CD4-positive, alpha-beta T cell treated with Interleukin-2 at 100 ng/mL for 4 hours (primary cell): ENCODE results near the gene SLC11A1.

Source experiments
- DNase-seq: peaks from one replicate; pipeline ENCODE4 v3.0.0-alpha.2; 2020; ENCODE audit warnings: low spot score

Gene SLC11A1

DNA sequence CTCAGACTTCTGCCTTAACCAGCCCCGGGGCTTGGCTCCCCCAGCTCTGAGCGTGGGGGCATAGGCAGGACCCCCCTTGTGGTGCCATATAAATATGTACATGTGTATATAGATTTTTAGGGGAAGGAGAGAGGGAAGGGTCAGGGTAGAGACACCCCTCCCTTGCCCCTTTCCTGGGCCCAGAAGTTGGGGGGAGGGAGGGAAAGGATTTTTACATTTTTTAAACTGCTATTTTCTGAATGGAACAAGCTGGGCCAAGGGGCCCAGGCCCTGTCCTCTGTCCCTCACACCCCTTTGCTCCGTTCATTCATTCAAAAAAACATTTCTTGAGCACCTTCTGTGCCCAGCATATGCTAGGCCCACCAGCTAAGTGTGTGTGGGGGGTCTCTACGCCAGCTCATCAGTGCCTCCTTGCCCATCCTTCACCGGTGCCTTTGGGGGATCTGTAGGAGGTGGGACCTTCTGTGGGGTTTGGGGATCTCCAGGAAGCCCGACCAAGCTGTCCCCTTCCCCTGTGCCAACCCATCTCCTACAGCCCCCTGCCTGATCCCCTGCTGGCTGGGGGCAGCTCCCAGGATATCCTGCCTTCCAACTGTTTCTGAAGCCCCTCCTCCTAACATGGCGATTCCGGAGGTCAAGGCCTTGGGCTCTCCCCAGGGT lies 23.1 kb downstream of the SLC11A1 start:
- no peak for DNase-seq

DNA sequence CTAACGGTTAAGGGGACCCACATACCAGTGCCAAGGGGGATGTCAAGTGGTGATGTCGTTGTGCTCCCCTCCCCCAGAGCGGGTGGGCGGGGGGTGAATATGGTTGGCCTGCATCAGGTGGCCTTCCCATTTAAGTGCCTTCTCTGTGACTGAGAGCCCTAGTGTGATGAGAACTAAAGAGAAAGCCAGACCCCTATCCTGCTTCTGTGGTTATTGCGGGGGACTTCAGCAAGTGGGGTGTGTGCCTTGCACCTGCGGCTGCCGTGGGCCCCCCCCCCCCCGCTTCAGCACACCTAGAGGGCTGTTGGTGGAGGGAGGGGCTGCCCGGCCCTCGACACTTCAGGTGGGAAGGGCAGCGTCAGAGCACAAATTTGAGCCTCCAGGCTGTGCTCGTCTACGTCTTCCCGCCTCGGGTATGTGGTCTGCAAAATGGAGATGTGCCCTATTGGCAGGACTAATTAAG lies 23.7 kb downstream of the SLC11A1 start:
- DNase-seq = no peak

DNA sequence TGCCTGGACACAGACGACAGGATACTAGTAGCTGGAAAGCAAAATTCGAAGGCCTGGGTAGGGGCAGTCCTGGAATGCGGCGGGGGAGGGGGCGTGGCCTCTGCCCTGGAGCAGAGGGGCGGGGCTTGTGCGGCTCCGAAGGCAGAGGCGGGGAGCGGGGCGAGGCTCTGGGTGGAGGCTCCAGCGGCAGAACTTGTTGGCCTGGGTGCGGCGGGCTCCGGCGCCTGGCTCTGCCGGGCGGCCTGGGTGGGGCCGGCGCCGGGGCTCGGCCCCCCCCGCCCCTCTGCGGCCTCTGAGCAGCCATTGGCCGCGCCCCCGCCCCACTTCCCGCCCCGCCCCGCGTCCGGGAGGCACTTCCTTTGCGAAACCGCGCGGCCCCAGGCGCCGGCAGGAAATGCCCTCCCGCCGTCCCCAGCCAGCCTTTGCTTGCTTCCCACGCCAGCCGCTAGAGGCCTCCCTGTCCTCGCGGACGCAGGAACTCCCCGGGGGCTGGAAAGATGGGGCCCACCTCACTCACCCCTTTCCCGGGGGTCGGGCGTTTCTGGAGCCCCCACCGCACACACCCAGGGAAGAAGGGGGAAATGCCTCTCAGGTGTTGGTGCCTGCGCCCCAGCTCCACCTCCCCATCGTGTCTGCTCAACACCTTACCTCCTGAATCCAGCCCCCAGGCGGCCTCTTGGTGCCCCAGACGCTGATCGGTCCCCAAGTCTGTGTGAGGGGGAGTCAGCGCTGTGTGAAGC lies 24.3 kb downstream of the SLC11A1 start:
- DNase-seq = peak; percentile 95

DNA sequence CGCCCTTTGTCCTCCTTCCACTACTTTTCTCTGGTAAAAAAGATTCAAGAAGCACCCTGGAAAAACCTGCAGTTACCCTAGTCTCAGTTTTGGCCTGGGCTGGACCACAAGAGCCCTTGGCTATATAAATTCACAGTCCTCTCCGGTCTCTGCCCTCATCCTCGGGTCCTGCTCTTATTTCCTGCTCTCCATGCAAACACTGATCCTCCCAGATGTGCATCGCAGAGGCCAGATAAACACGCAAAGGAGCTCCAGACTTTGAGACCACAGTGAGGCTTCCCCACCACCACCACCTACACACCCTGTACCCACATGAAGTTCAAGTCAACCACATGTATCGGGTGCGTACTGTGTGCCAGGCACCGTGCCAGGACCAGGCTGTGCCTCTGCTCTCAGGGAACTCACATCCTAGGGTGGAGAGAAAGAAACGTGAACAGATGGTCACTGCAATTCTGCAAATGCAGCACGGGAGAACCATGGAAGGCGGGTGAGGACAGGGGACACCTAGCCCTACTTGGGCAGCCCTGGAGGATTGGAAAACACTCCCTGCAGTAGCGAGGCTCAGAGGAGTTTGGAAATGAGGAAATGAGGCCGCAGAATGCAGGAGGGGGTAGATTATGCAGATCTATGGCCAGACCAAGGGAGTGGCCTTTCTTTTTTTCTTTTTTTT lies 25.0 kb downstream of the SLC11A1 start:
- peak; percentile 72 for DNase-seq

DNA sequence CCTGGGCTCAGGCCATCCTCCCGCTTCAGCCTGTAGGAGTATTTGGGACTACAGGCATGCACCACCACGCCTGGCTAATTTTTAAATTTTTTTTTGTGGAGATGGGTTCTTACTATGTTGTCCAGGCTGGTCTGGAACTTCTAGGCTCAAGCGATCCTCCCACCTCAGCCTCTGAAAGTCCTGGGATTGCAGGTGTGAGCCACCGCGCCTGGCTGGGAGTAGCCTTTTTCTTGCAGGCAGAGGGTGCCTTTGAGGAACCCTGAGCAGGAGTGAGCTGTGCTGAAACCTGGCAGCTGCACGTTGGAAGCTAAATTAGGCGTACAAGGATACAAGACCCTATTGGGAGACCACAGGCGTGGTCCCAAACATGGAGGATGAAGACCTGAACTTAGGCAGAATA lies 25.6 kb downstream of the SLC11A1 start:
- DNase-seq = no peak

DNA sequence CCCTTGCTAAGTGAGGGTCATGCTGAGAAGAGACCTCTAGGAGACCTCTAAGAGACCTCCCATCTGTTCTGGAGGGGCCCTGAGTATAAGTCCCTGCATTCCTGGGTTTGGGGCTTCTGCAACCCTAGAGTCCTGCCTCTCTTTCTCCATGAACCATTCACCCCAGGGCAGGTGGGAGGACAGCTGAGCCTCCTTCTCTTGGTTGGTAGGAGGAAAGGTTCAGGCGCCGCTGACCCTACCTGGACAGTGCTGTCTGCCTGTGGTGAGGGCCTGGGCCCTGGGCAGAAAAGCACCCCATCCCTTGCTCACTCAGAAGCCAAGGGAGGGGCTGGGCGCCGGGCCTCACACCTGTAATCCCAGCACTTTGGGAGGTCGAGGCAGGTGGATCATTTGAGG lies 36.2 kb downstream of the SLC11A1 start:
- no peak for DNase-seq

DNA sequence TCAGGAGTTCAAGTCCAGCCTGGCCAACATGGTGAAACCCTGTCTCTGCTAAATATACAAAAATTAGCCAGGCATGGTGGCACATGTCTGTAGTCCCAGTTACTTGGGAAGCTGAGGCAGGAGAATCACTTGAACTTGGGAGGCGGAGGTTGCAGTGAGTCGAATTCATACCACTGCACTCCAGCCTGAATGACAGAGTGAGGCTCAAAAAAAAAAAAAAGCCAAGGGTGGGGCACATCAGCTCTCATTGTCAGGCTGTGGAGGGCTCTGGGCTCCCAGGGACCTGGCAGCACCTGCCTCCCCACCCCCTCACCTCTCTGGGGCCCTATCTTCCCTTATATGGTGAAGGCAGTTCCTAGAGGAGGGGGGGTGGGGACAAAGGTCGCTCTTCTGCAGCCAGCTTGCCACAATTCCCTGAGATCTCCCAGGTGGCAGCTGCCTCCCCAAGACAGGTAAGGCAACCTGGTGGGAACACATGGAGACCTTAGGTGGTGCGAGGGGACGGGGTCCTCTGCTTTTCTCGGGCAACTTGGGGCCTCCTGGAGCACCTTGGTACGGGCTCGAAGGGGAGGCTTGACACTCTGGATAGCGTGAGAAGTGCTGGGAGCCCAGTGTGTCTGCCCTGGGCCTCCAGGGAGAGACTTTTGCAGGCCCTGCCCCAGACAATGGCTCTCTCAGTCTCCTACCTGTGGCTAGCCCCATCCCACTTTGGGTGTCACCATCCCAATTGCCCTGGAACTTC lies 36.8 kb downstream of the SLC11A1 start, which contains the start of gene VIL1:
TSS of gene VIL1 (plus strand) at position 407 of the 742 bp plus-strand sequence. CDS start 4,656 bp downstream, outside the sequence.
- DNase-seq = no peak

DNA sequence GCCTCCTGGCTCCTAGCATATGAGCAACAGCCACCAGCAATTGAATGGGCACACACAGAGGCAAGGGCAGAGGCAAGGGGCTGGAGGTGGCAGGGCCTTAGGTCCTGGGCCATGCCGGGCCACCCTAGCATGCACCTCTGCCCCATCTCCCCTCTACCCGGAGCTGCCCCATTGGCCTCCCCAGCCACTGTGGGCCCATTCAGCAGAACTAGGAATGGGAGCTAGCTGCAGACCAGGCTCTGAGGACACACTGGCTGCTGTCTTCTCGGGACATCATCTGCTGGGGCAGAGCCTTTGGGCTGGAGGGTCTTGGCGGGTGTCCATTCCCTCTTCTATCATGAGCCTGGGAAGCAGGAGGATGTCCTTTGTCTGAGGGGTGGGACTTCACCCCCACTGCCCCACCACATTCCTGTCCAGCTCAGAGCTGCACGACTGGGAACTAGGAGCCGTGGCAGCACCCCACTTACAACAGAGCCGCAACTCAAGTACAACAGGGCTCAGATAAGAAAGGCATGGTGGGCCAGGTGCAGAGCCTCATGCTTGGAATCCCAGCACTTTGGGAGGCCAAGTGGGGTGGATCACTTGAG lies 37.6 kb downstream of the SLC11A1 start:
- no peak for DNase-seq

DNA sequence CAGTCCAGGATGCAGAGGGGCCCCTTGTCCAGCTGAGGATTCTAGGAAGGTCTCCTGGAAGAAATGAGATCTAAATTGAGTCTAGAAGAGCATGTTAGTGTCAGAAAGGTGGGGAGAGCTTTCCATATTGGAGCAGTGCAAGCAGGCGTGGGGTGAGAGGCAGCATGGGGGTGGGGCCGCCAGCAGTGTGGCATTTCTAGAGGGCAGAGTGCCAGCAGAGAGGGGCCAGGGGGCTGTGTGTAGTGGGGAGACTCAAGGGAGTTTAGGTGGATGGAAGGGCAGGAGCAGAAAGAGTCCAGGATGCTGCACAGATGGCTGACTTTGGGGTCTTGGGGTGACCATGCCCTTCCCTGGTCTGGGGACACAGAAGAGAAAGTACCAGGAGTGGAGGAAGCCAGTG lies 39.0 kb downstream of the SLC11A1 start:
- no peak for DNase-seq

DNA sequence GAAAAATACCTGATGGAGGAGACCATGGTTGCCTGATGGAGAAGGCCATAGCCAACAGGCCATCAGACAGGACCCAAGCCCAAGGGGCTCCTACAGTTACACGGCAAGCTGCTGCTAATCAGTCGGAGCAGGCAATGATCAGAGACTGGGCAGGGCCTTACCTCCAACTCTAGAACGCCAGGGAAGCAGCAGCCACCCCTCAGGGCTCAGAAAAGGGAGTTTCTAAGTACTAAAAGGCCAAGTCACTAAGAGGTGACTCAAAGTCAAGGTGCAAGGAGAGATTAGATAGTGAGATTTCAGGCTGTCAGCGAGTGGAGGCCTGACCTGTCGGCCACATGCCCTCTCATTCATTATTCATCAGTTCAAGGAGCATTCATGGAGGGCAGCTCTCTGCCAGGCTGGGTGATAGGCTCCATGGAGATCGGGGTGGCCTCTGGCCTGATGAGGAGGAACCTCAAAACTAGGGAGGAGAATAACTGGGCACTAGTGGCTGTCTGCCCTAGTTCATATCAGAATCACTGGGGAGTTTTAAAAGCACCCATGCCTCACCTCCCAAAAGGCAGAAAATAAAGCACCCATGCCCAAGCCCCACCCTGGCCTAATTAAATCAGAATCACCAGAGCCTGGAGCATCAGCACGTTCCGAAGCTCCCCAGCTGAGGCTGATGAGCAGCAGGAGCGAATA lies 40.5 kb downstream of the SLC11A1 start:
- no peak for DNase-seq

DNA sequence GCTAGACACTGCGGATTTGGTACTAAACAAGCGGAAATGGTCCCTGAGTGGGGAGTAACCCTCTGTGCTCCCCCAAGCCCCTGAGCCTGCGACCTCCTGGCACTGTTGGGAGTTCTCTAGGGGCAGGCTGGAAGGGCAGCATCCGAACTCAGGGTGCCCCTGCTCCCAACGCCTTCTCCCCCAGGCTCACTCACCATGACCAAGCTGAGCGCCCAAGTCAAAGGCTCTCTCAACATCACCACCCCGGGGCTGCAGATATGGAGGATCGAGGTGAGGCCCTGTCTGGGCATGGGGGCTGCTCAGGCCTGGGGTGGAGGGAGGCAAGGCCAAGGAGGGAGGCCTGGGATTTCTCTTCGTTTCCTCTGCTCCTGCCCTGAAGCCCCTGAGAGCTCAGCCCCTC lies 41.5 kb downstream of the SLC11A1 start:
- DNase-seq = no peak

DNA sequence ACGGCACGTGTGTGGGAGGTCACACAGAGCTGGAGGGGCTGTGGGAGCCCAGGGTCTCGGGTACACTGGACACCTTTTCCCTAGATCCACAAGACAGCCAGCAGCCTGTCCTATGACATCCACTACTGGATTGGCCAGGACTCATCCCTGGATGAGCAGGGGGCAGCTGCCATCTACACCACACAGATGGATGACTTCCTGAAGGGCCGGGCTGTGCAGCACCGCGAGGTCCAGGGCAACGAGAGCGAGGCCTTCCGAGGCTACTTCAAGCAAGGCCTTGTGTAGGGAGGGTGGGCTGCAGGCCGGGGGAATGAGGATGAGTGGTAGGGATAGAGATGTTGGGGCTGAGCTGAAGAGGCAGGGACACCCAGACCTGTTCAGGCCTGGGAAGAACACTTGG lies 43.5 kb downstream of the SLC11A1 start:
- no peak for DNase-seq

DNA sequence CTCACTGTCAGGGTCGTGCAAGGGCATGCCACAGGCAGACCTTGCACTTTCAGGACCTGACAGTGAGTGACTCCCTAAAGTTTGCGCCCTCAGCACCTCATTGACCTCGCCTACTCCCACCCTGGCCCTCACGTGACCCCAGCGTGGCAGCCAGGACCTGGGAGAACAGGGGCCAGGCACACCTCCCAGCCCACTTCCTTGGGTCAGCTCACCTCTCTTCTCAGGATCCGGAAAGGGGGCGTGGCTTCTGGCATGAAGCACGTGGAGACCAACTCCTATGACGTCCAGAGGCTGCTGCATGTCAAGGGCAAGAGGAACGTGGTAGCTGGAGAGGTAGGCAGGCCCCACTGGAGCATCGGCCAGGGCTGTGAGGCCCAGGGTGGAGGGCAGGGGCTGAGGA lies 45.7 kb downstream of the SLC11A1 start:
- no peak for DNase-seq

DNA sequence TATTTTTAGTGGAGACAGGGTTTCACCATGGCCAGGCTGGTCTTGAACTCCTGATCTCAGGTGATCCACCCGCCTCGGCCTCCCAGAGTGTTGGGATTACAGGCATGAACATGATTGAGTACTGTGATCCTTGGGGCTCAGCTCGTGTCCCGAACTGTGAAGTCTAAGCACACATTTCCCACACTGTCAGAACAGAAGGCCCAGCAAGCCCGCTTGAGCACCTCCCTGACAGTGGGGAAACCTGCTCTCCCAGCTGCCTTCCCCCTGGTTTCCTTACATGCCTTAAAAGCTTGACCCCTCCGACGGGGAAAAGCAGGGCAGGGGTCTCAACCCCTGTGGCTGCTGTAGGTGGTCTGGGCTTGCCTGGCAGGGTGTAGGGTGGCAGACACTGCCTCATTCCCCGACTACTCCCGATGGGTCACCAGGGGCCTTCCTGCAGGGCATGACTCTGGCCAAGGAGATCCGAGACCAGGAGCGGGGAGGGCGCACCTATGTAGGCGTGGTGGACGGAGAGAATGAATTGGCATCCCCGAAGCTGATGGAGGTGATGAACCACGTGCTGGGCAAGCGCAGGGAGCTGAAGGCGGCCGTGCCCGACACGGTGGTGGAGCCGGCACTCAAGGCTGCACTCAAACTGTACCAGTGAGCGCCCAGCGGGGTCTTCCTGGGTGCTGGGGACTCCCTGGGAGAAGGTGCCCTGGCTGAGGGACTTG lies 46.9 kb downstream of the SLC11A1 start:
- no peak for DNase-seq

DNA sequence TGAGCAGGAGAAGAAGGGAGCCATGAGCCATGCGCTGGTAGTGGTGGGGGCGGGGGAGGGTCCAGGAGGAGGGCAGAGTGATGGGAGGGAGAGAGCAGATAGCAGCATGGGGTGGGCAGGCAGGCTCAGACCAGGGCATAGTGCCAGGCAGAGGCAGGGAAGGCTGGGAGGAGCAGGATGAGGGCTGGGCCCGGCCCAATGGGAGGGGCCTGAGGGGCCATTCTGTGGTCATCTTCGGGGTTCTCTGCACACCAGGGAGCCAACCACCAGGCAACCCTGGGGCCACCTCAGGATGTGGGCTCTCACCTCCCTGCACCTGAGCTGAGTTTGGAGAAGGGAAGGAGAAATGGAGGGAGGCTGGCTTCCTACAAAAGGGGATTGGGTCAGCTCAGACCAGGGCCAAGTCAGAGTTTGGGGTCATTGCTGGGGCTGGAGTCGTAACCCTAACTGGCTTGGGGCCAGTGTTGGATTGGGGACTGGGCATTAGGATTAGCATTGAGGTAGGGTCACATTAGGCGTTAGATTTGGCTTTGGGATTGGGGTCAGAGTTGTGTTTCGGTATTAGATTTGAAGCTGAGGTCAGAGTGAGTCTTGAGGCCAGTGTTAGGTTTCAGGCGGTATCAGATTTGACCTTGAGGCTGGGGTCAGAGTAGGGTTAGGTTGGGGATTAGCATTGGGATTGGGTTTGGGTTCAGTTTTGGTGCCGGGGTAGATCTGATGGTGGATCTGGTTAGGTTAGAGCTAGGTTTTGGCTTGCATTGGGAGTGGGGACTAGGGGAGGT lies 48.0 kb downstream of the SLC11A1 start:
- DNase-seq = no peak

DNA sequence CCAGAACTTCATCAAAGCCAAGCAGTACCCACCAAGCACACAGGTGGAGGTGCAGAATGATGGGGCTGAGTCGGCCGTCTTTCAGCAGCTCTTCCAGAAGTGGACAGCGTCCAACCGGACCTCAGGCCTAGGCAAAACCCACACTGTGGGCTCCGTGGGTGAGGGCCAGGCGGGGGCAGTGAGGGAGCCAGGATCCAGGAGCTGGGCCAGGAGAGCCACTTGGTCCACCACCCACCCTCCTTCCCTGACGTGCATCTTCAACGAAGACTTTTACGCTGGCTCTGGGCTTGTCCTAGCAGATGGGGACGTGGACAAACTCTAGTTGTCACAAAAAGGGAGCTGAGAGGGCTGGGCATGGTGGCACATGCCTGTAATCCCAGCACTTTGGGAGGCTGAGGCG lies 48.6 kb downstream of the SLC11A1 start:
- no peak for DNase-seq

DNA sequence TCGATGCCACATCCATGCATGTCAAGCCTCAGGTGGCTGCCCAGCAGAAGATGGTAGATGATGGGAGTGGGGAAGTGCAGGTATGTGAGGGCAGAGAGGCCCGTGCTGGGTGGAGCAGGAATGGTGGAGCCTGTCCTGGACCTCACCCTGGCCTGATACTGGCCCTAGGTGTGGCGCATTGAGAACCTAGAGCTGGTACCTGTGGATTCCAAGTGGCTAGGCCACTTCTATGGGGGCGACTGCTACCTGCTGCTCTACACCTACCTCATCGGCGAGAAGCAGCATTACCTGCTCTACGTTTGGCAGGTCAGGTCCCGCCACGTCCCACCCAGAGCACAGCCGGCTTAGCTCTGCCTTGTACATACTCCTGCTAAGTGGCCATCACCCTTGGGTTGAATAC lies 49.8 kb downstream of the SLC11A1 start:
- DNase-seq = no peak

DNA sequence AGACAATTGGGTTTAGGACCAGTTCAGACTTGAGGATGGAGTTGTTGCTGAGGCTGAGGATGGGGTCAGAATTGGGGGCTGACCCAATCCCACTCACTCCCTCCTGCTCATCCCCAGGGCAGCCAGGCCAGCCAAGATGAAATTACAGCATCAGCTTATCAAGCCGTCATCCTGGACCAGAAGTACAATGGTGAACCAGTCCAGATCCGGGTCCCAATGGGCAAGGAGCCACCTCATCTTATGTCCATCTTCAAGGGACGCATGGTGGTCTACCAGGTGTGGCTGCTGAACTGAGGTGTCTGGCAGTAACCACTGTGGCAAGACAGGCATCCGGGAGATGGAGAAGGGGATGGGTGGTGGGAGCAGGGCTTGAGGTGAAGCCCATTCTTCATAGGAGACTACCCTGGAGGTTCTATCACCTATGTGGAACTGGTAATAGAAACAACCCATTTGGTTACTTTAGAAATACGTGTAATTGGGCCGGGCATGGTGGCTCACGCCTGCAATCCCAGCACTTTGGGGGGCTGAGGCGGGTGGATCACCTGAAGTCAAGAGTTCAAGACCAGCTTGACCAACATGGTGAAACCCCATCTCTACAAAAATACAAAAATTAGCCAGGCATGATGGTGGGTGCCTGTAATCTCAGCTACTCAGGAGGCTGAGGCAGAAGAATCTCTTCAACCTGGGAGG lies 50.7 kb downstream of the SLC11A1 start:
- DNase-seq = no peak

DNA sequence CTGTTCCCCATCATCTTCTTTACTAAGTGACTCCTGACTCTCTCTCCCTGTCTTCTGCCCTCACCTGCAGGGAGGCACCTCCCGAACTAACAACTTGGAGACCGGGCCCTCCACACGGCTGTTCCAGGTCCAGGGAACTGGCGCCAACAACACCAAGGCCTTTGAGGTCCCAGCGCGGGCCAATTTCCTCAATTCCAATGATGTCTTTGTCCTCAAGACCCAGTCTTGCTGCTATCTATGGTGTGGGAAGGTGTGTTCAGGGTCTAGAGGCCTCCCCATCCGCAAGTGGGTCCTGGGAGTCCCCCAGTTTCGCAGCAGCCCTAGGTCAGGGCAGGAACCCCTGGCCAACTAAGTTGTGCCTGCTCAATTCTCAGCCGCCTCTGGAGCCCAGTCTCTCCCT lies 52.4 kb downstream of the SLC11A1 start:
- DNase-seq = no peak
